GM12878 (cell line): ENCODE results near the gene ATG14. TPM values are rescaled to one million over a fixed set of nuclear protein-coding genes. Genes with fewer than 3 reads are reported as not detected.

ENCODE experiments used
- ATAC-seq: fragments of 200-7000 bp; cut with Tn5 transposase; 3 replicates; pipeline ENCODE4 v1.9.1; 2020; ENCODE audit warnings: mild to moderate bottlenecking, moderate library complexity
- BruUV-seq: library from RNA; stranded (reverse); fragments of 400-500 nt; replicated peaks from 2 replicates; lab custom pipeline; 2021; lab: Mats Ljungman, UMichigan
- CTCF ChIA-PET: fragments of 300-600 bp; sonication (Branson Sonifier 250); formaldehyde crosslinking; extraction: SDS; loops from one replicate; lab custom pipeline; 2021; ENCODE audit warnings: inconsistent platforms; lab: Yijun Ruan, JAX
- POLR2A ChIA-PET: fragments of 350-600 bp; formaldehyde crosslinking; extraction: SDS; loops from one replicate; lab custom pipeline; 2021; ENCODE audit warnings: inconsistent platforms; lab: Charles Lee
- RAD21 ChIA-PET: fragments of 300-600 bp; sonication (Branson Sonifier 250); formaldehyde crosslinking; loops from one replicate; lab custom pipeline; 2023; ENCODE audit warnings: antibody characterized with exemption; ENCODE audit not compliant: unreplicated experiment; lab: Charles Lee
- SMC1A ChIA-PET: fragments of 300-600 bp; sonication (Branson Sonifier 250); formaldehyde crosslinking; loops from one replicate; lab custom pipeline; 2023; ENCODE audit not compliant: unreplicated experiment, uncharacterized antibody; lab: Charles Lee
- DNase-seq: peaks from one replicate; pipeline ENCODE4 v3.0.0-alpha.2; 2011; ENCODE audit warnings: low read depth, low spot score
- FAIRE-seq: peaks from 3 replicates; lab custom pipeline; 2011; peaks lifted over from hg19 to GRCh38; lab: Jason Lieb, UNC
- H2AFZ ChIP-seq: 2 replicates; pipeline ENCODE4 v1.6.0; 2011; ENCODE audit warnings: low read depth, low read length, control low read depth; ENCODE audit not compliant: control insufficient read depth
- H3K27ac ChIP-seq: 2 replicates; pipeline ENCODE4 v1.5.1; 2011; ENCODE audit warnings: control low read depth; ENCODE audit not compliant: control insufficient read depth, insufficient read depth
- H3K27me3 ChIP-seq, 2 experiments: replicated peaks in 1 of 2; 2 replicates each; pipeline versions ENCODE4 v1.6.0 to v1.6.1; 2011; ENCODE audit warnings: low read length in 1 of 2; ENCODE audit not compliant: control insufficient read depth in 2 of 2, insufficient read depth in 2 of 2
- H3K36me3 ChIP-seq, 2 experiments: 2 replicates each; pipeline ENCODE4 v1.5.1; 2011; ENCODE audit warnings: low read length in 1 of 2; ENCODE audit not compliant: control insufficient read depth in 2 of 2, insufficient read depth in 2 of 2
- H3K4me1 ChIP-seq: 2 replicates; pipeline ENCODE4 v1.6.1; 2011; ENCODE audit warnings: mild to moderate bottlenecking, low read length, moderate library complexity, mixed read lengths; ENCODE audit not compliant: control insufficient read depth, insufficient read depth
- H3K4me2 ChIP-seq: 2 replicates; pipeline ENCODE4 v1.6.0; 2011; ENCODE audit warnings: control low read depth; ENCODE audit not compliant: control insufficient read depth, insufficient read depth
- H3K4me3 ChIP-seq: fragments of 200-600 bp; sonication (generic); 2 replicates; pipeline ENCODE4 v1.5.1; 2016
- H3K79me2 ChIP-seq: 2 replicates; pipeline ENCODE4 v1.6.0; 2011; ENCODE audit warnings: low read length; ENCODE audit not compliant: control insufficient read depth, insufficient read depth
- H3K9ac ChIP-seq: 2 replicates; pipeline ENCODE4 v1.8.0; 2011; ENCODE audit warnings: low read length, control low read depth, mixed read lengths; ENCODE audit not compliant: control insufficient read depth, insufficient read depth
- H3K9me3 ChIP-seq: replicated peaks from 3 replicates; pipeline ENCODE4 v1.5.1; 2011; ENCODE audit warnings: mild to moderate bottlenecking, low read length; ENCODE audit not compliant: control insufficient read depth, insufficient read depth
- H4K20me1 ChIP-seq: 2 replicates; pipeline ENCODE4 v1.6.0; 2011; ENCODE audit not compliant: control insufficient read depth, insufficient read depth
- CBFB ChIP-seq: IDR thresholded peaks from 2 replicates; pipeline ENCODE4 v1.6.1; 2016; ENCODE audit warnings: antibody characterized with exemption, low read depth
- CTCF ChIP-seq, 3 experiments: IDR thresholded peaks in 2 of 3; conservative IDR thresholded peaks in 1 of 3; 2 replicates each; pipeline ENCODE4 v1.5.1; 2011; ENCODE audit warnings: low read depth in 3 of 3, low read length in 3 of 3, mild to moderate bottlenecking in 3 of 3, control low read depth in 2 of 3, moderate library complexity in 2 of 3, inconsistent platforms in 1 of 3, mixed read lengths in 1 of 3; ENCODE audit not compliant: control insufficient read depth in 2 of 3, insufficient read depth in 1 of 3; ENCODE audit errors: extremely low read depth in 1 of 3
- IKZF1 ChIP-seq: fragments of 450-650 bp; conservative IDR thresholded peaks from 2 replicates; pipeline ENCODE4 v1.6.1; 2017; ENCODE audit warnings: antibody characterized with exemption, mild to moderate bottlenecking
- KDM1A ChIP-seq: fragments of 200-600 bp; sonication (generic); IDR thresholded peaks from 2 replicates; pipeline ENCODE4 v1.6.1; 2016; ENCODE audit warnings: borderline replicate concordance
- NKRF ChIP-seq: fragments of 450-650 bp; conservative IDR thresholded peaks from 2 replicates; pipeline ENCODE4 v1.6.1; 2017; ENCODE audit warnings: mild to moderate bottlenecking, moderate library complexity
- TAF1 ChIP-seq: IDR thresholded peaks from 2 replicates; pipeline ENCODE4 v1.6.1; 2011; ENCODE audit warnings: mild to moderate bottlenecking, low read depth, low read length, borderline replicate concordance
- TCF7 ChIP-seq: IDR thresholded peaks from 2 replicates; pipeline ENCODE4 v1.6.1; 2014; ENCODE audit warnings: antibody characterized with exemption, borderline replicate concordance
- WGBS: methylation state at CpG from one replicate; pipeline ENCODE4 v1.1.6; 2016; ENCODE audit warnings: low lambda C conversion rate; ENCODE audit not compliant: insufficient replicate concordance, insufficient coverage; ENCODE audit errors: missing lambda C conversion rate; 5-methylcytosine and 5-hydroxymethylcytosine counted together
- in situ Hi-C: fragments of 300-500 bp; cut with MboI; formaldehyde crosslinking; loops from 9 replicates; pipeline ENCODE4 v1.14.3; 2018; ENCODE audit warnings: mixed read lengths
- intact Hi-C: fragments of 100-400 bp; cut with micrococcal nuclease; formaldehyde crosslinking; loops from one replicate; pipeline ENCODE4 v1.14.2; 2022; ENCODE audit not compliant: unreplicated experiment
- polyA plus RNA-seq, 11 experiments: library from polyadenylated mRNA; depleted of rRNA in 4 of 11; unstranded in 6 of 11; stranded (reverse) in 5 of 11; fragments of >200 nt; fragmentation: Nextera tagmentation in 4 of 11; fragmentation: Illumina TruSeq in 1 of 11; extraction: Ambion mirVana in 4 of 11; extraction: Trizol in 1 of 11; gene quantifications; 1 replicate in 1 of 11; 2 replicates in 10 of 11; pipeline versions ENCODE4 v1.2.1 to v1.2.3, GENCODE V29; 2011 to 2016; ENCODE audit warnings: inconsistent platforms in 2 of 11, missing spikeins in 2 of 11, low read depth in 1 of 11
- total RNA-seq, 4 experiments: library from RNA; depleted of rRNA in 3 of 4; stranded (reverse); fragments of >200 nt in 3 of 4; fragmentation: Illumina TruSeq in 1 of 4; extraction: Trizol in 1 of 4; gene quantifications; 2 replicates each; pipeline versions ENCODE4 v1.2.1 to v1.2.3, GENCODE V29; 2013 to 2021
- TF ChIP-seq, protein P1 (sequence below): fragments of 450-650 bp; IDR thresholded peaks from 2 replicates; pipeline ENCODE4 v1.6.1; 2017; ENCODE audit warnings: mild to moderate bottlenecking

Gene ATG14
- total and polyA plus RNA-seq, 10 of the 15 experiments (the other 5 are each of a cell fraction or from before 2014, with no cell fraction given) = 1.1 to 6.4 (median 5.0) TPM

DNA sequence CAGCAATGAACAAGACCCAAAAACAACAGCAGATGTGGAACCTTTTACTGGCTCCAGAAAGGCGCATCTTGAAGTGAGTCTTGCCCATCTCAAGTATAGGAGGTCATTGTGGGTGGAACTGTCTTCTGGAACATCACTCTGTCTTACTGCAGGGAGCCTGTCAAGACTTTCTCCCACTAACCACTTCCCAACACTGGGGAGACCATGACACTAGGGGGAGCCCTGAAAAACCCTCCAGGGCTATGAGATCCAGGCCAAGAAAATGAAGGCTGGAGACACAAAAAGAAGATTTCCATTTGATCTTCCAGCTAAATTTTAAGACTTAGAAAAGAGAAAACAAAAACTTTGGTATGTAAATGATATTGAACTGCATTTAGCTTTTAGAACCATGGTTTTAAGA is 13.5 kb upstream of the ATG14 start:
- FAIRE-seq (no peak), ATAC-seq (peak; percentile 28; the same call in 1 of the 3 replicates), DNase-seq (no peak)
- Histone ChIP-seq H2AFZ (no peak overlapping the region), H3K36me3 (no peaks in the 10 kb centered on the region), H3K4me2 (no peak overlapping the region), H3K79me2 (no peaks in the 10 kb centered on the region), H4K20me1 (no peaks in the 10 kb centered on the region), H3K4me1 (peaks cover 3% of the 10 kb centered on the region; the same call in 1 of the 2 replicates), H3K27me3 (no peaks in the 10 kb centered on the region), H3K4me3 (no peak overlapping the region), H3K9ac (no peak overlapping the region), H3K27ac (no peak overlapping the region), H3K9me3 (no peaks in the 10 kb centered on the region)
- intact Hi-C loops (no loop called here), in situ Hi-C loops (no loop called here)
- BruUV-seq = no TSS peak
- 84% methylated on average over 1 of the region's 1 CpG for WGBS
- ChIA-PET POLR2A (interaction anchor here (1.2 kb wide), 1 partner anchor 176 kb away, joined by 3 read pairs; no protein-coding TSS in a partner anchor), SMC1A (interaction anchor here (0.9 to 2.3 kb wide), 2 partner anchors 11 to 58 kb away, joined by 3 to 6 read pairs; no protein-coding TSS in a partner anchor), RAD21 (interaction anchor here (2.2 kb wide), 1 partner anchor 9 kb away, joined by 8 read pairs; no protein-coding TSS in a partner anchor), CTCF (interaction anchor here (0.6 to 3.1 kb wide), 5 partner anchors 10 to 238 kb away, joined by 3 to 10 read pairs (median 4); no protein-coding TSS in a partner anchor)
- TF ChIP-seq KDM1A = no peak
- no peak for TF ChIP-seq TAF1
- TF ChIP-seq NKRF = no peak
- no peak for TF ChIP-seq IKZF1
- TF ChIP-seq TCF7 = no peak
- peak; percentile 12 to 32 (median 13); a peak in 3 of 6 replicates for TF ChIP-seq CTCF (IDR thresholded peaks at IDR 0.05 in 2 of 3, conservative IDR thresholded peaks at IDR 0.05 in 1 of 3; ENCODE audit: control insufficient read depth in 2 of 3, extremely low read depth in 1 of 3, insufficient read depth in 1 of 3, low read depth in 3 of 3, low read length in 3 of 3)
- TF ChIP-seq, protein P1, sequence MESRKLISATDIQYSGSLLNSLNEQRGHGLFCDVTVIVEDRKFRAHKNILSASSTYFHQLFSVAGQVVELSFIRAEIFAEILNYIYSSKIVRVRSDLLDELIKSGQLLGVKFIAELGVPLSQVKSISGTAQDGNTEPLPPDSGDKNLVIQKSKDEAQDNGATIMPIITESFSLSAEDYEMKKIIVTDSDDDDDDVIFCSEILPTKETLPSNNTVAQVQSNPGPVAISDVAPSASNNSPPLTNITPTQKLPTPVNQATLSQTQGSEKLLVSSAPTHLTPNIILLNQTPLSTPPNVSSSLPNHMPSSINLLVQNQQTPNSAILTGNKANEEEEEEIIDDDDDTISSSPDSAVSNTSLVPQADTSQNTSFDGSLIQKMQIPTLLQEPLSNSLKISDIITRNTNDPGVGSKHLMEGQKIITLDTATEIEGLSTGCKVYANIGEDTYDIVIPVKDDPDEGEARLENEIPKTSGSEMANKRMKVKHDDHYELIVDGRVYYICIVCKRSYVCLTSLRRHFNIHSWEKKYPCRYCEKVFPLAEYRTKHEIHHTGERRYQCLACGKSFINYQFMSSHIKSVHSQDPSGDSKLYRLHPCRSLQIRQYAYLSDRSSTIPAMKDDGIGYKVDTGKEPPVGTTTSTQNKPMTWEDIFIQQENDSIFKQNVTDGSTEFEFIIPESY = no peak
- no peak for TF ChIP-seq CBFB
